HG03439 (cell line): Measurements from ENCODE around the gene HOXB8.

ENCODE experiments used
- ATAC-seq: cut with Tn5 transposase; IDR thresholded peaks from one replicate; pipeline ENCODE4 v1.9.1; 2021; ENCODE audit warnings: mild to moderate bottlenecking, moderate library complexity; ENCODE audit not compliant: unreplicated experiment

HOXB8 gene

GRCh38 chr17:48586355-48587258 is 28.5 kb downstream of the HOXB8 start:
- no peak for ATAC-seq

- ATAC-seq: no peak
These were observed 30.8 kb downstream of the HOXB8 start for GRCh38 chr17:48584223-48584741.

DNA sequence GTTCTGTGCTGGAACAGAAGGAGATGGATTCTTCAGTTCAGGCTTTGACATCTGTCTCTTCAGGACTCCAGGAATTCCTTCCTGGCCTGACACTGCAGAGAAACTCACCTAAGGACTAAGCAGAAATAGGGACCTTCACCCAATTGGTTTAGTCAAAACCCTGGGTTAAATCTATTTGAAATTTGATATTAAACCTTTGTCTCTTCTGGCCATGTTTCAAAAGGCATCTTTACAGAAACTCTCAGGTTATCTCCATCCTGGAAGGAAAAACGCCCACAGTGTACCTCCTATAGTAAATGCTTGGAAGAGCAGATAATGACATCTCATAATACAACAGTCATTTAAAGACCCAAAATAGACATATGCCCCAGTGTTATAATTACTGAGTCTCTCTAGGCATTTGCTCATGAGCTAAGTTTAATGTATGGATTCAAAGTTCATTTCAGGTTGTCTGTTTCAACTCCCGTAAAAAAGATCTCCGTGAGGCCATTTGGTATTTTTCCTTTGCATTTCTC is 31.3 kb downstream of the HOXB8 start:
- ATAC-seq: no peak

GRCh38 chr17:48582750-48583069 is 32.4 kb downstream of the HOXB8 start:
- no peak for ATAC-seq

GRCh38 chr17:48579760-48580554 is 35.1 kb downstream of the HOXB8 start:
- ATAC-seq: no peak

DNA sequence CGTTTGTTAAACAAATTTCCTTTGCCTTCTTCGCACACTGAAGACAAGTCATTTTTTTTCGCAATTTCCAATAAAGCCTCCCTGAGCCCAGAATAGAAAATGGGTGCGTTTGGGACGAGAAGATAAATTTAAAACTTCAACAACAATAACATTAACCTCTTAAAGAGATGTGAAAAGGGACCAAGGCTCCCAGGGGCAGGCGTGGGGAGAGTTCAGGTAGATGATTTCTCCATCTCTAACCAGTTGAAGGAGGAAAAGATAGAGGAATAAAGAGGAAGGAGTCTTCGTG is 35.7 kb downstream of the HOXB8 start:
- no peak for ATAC-seq

GRCh38 chr17:48578616-48579470 is 36.2 kb downstream of the HOXB8 start:
- peak; percentile 41 for ATAC-seq

- peak; percentile 66 for ATAC-seq
These were observed 37.0 kb downstream of the HOXB8 start, which contains the start of gene HOXB4 for GRCh38 chr17:48577946-48578615. TSS of gene HOXB4 (minus strand) at chr17:48578350. CDS start at chr17:48578319, 31 bp downstream.

- no peak for ATAC-seq
These were observed 37.7 kb downstream of the HOXB8 start for GRCh38 chr17:48577330-48577945.

- no peak for ATAC-seq
These were observed 38.4 kb downstream of the HOXB8 start for GRCh38 chr17:48576479-48577309.

DNA sequence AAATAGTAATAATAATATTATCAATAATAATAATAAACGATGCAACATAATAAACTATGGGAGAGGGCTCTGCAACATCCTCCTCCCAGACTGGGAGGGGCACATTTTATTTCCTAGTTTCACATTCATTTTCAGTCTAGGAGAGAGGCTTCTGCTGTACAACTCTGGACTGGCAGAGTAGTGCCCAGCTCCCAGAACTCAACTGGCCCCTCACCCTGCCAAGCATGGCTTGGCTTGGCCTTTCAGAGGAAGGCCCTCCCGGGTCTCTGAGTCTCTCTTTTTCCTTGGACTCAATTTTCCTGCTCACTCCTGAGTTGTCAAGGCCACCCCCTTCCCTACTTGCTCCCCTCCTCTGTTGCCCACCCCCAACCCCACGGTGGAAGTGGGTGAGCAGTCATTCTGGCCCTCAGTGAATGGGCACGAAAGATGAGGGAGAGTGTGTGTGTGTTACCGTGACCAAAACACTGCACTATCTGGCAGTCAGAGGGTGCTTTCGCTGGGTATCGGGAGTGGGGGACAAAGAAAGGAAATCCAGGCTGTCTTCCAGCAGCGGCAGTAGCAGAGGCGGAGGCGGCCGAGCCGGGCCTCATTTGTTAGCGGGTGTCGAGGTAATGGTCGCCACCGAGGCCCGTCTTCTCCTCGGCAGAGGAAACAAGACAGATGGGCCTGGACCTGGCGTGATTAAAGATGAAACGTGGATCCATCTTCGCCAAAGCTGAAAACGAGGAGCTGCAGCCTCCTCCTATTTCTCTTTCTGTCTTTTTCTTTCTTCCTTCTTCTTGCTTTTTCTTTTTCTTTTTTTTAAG is 39.2 kb downstream of the HOXB8 start:
- no peak for ATAC-seq

DNA sequence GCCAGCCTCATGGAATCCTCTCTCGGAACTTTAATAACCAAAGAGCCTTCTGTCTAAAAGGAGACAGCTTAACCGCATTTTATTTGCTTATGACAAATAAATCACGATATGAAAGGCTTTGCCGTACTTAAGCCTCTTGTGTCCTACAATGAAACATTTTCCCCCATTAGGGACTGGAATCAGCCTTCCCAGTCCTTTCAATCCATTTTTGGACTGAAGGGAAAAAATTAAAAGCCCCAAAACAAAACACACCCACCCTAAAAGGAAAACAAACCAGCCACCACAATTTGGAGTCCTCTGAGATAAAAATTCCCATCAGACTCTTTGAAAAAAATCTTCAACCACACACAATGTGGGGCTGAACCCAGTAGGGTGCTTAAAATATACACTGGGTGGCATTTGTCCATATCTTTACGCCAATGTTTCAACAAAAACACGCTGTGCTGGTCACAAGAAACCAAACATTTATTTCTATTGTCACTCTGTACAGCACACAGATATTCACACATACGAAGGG is 40.0 kb downstream of the HOXB8 start:
- no peak for ATAC-seq

DNA sequence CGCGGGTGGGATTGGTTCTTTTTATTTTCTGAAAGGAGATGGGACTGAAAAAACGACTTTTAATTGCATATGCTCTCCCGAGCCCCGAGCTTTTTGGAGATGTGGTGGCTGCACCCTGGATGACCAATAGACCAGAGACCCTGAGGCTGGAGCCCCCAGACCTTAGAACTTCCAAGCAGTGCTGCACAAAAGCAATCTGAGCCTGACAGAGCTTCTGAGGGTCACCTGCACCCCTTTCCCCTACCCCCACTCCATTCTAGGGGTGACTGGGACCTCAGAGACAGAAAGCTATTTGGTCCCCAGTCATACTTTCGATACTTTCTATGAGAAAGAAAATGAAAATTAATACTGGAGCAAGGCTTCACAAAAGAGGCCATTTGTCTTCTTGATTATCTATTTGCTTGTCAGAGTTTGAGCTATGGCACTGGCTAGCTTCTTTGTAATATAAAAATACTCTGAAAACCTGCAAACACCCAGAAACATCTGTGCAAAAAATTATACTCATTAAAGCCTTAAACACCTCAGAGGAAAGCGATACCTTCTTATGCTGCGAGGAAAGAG is 40.5 kb downstream of the HOXB8 start:
- no peak for ATAC-seq

GRCh38 chr17:48571826-48572417 is 43.2 kb downstream of the HOXB8 start:
- no peak for ATAC-seq

- ATAC-seq: no peak
These were observed 43.9 kb downstream of the HOXB8 start for GRCh38 chr17:48571024-48571818.

- no peak for ATAC-seq
These were observed 44.6 kb downstream of the HOXB8 start for GRCh38 chr17:48570325-48571023.
